Measurements from ENCODE around the gene CYP24A1. TPM values are rescaled to one million over a fixed set of nuclear protein-coding genes. Genes with fewer than 3 reads are reported as not detected.

Gene CYP24A1
- total and polyA plus RNA-seq, 2 of the 13 experiments (the other 11 are each of a cell fraction or from before 2014, with no cell fraction given) = 9.4 to 32.7 TPM

- TF ChIP-seq RERE (CRISPR knock-in tag; IDR thresholded peaks at IDR 0.05; ENCODE audit: low read depth) (peak; percentile 92), SALL2 (CRISPR knock-in tag; IDR thresholded peaks at IDR 0.05) (peak; percentile 95), ZNF414 (CRISPR knock-in tag; IDR thresholded peaks at IDR 0.05) (peak; percentile 97), NFIC (IDR thresholded peaks at IDR 0.05; ENCODE audit: low read length) (peak; percentile 93), SP1 (IDR thresholded peaks at IDR 0.05) (no peak), SP1 (CRISPR knock-in tag; IDR thresholded peaks at IDR 0.05) (peak; percentile 48; the same call in 1 of the 2 replicates), ATRX (CRISPR knock-in tag; IDR thresholded peaks at IDR 0.05; ENCODE audit: borderline replicate concordance) (no peak; the same call in 1 of the 2 replicates), MTA3 (CRISPR knock-in tag; IDR thresholded peaks at IDR 0.05) (no peak), SKIL (CRISPR knock-in tag; IDR thresholded peaks at IDR 0.05; ENCODE audit: borderline replicate concordance) (peak; percentile 95), ATF5 (CRISPR knock-in tag; IDR thresholded peaks at IDR 0.05; ENCODE audit: low read depth) (no peak), ZFP1 (CRISPR knock-in tag; IDR thresholded peaks at IDR 0.05) (peak; percentile 77; the same call in 1 of the 2 replicates), FOXC1 (CRISPR knock-in tag; IDR thresholded peaks at IDR 0.05; ENCODE audit: borderline replicate concordance) (peak; percentile 68; the same call in 1 of the 2 replicates), ZUFSP (CRISPR knock-in tag; IDR thresholded peaks at IDR 0.05; ENCODE audit: borderline replicate concordance) (no peak), ARID2 (CRISPR knock-in tag; IDR thresholded peaks at IDR 0.05; ENCODE audit: borderline replicate concordance) (0 out of 2 replicates have a peak, but pooled peaks have one; percentile 22), CCDC6 (CRISPR knock-in tag; IDR thresholded peaks at IDR 0.05) (peak; percentile 59; the same call in 1 of the 2 replicates)
These were observed 50.1 kb downstream of the CYP24A1 start (continued) for GRCh38 chr20:54123587-54124180.
